ENCODE results near the gene GARNL3. TPM values are rescaled to one million over a fixed set of nuclear protein-coding genes. Genes with fewer than 3 reads are reported as not detected.

The GARNL3 gene
- total and polyA plus RNA-seq, 8 donors, result 2.3 to 7.1 (median 3.4) TPM

- Histone ChIP-seq H3K36me3 (no peaks in the 10 kb centered on the region), H3K9me3 (no peaks in the 10 kb centered on the region), H3K27ac (no peak overlapping the region), H3K27me3 (no peaks in the 10 kb centered on the region), H3K4me1 (no peaks in the 10 kb centered on the region), H3K4me3 (no peak overlapping the region)
- FAIRE-seq (no peak), DNase-seq (no peak), ATAC-seq (no peak)
- WGBS, 2 donors, result 81 to 82% methylated on average over 1 of the region's 1 CpG
- no peak for TF ChIP-seq CTCF (IDR thresholded peaks at IDR 0.05)
- intact Hi-C loops (cut with DNase I), result loop anchor here in 1 of 3 donors (10.0 kb wide), 1 partner anchor 111 kb away; no protein-coding TSS in a partner anchor
Measured at GRCh38 chr9:127233989-127234388, 30.6 kb upstream of the GARNL3 start.

- FAIRE-seq, result no peak
- intact Hi-C loops (cut with DNase I), result loop anchor here in 1 of 3 donors (10.0 kb wide), 1 partner anchor 107 kb away; no protein-coding TSS in a partner anchor
- no peak for ATAC-seq
- Histone ChIP-seq H3K9me3 (no peaks in the 10 kb centered on the region), H3K4me3 (no peak overlapping the region), H3K4me1 (no peaks in the 10 kb centered on the region), H3K36me3 (no peaks in the 10 kb centered on the region), H3K27ac (no peak overlapping the region), H3K27me3 (no peaks in the 10 kb centered on the region)
- TF ChIP-seq CTCF (IDR thresholded peaks at IDR 0.05), result no peak
- no peak for DNase-seq
- WGBS, 2 donors, result 76 to 86% methylated on average over 4 of the region's 4 CpGs
Measured at GRCh38 chr9:127237801-127238200, 26.8 kb upstream of the GARNL3 start.

GRCh38 chr9:127241354-127241753 lies 23.2 kb upstream of the GARNL3 start:
- 84 to 93% methylated on average over 2 of the region's 2 CpGs for WGBS, 2 donors
- H3K4me3 ChIP-seq, result no peak overlapping the region

GRCh38 chr9:127244609-127245601 lies 19.7 kb upstream of the GARNL3 start:
- no peaks in the 10 kb centered on the region for H3K36me3 ChIP-seq
- H3K4me3 ChIP-seq, result peak overlapping the region; percentile 37 to 60 (median 52)
- no peak for TF ChIP-seq CTCF (IDR thresholded peaks at IDR 0.05)
- peak overlapping the region in 3 of 4 donors; percentile 47 to 69 (median 54) for H3K27ac ChIP-seq
- no peaks in the 10 kb centered on the region for H3K4me1 ChIP-seq
- H3K9me3 ChIP-seq, result no peaks in the 10 kb centered on the region
- intact Hi-C loops (cut with DNase I), result no loop called here
- H3K27me3 ChIP-seq, result no peaks in the 10 kb centered on the region
- FAIRE-seq, result peak; percentile 9
- ATAC-seq, result peak; percentile 100
- 3% methylated on average over 51 to 53 of the region's 53 CpGs for WGBS, 2 donors
- peak; percentile 94 to 99 (median 98) for DNase-seq

More at GRCh38 chr9:127241354-127241753, 23.2 kb upstream of the GARNL3 start:
- Histone ChIP-seq H3K9me3 (no peaks in the 10 kb centered on the region), H3K4me1 (no peaks in the 10 kb centered on the region), H3K27ac (no peak overlapping the region), H3K27me3 (no peaks in the 10 kb centered on the region), H3K36me3 (no peaks in the 10 kb centered on the region)
- intact Hi-C loops (cut with DNase I), result no loop called here
- TF ChIP-seq CTCF (IDR thresholded peaks at IDR 0.05), result no peak
- FAIRE-seq (no peak), DNase-seq (no peak), ATAC-seq (no peak)

Measured in pancreas (tissue), 10 donors.